Activated CD8-positive, alpha-beta memory T cell treated with anti-CD3 and anti-CD28 coated beads for 24 hours (primary cell): ENCODE results near the gene LAYN.

ENCODE experiments used
- DNase-seq: peaks from one replicate; pipeline ENCODE4 v3.0.0-alpha.2; 2020

The LAYN gene

GRCh38 chr11:111598559-111598958 lies 58.0 kb downstream of the LAYN start:
- no peak for DNase-seq

- DNase-seq = no peak
Observed at GRCh38 chr11:111601636-111601978, 61.1 kb downstream of the LAYN start.

GRCh38 chr11:111601979-111602864 lies 61.7 kb downstream of the LAYN start, which contains the start of gene SIK2:
Gene SIK2, plus strand, starts transcription at chr11:111602449. Its CDS starts 115 bp downstream, at chr11:111602564.
- peak; percentile 92 for DNase-seq

- DNase-seq = no peak
Observed at GRCh38 chr11:111602865-111603610, 62.5 kb downstream of the LAYN start.

GRCh38 chr11:111603611-111604130 lies 63.2 kb downstream of the LAYN start:
- DNase-seq = no peak

- DNase-seq = no peak
Observed at GRCh38 chr11:111604392-111605009, 64.0 kb downstream of the LAYN start.

- DNase-seq = no peak
Observed at GRCh38 chr11:111605681-111606080, 65.2 kb downstream of the LAYN start.

GRCh38 chr11:111606986-111607385 lies 66.5 kb downstream of the LAYN start:
- DNase-seq = no peak

GRCh38 chr11:111607751-111608150 lies 67.2 kb downstream of the LAYN start:
- no peak for DNase-seq
